ENCODE results near the gene CCL3.
A peak's percentile ranks its signal among the peaks of the same experiment; 100 is the strongest.

Gene CCL3

DNA sequence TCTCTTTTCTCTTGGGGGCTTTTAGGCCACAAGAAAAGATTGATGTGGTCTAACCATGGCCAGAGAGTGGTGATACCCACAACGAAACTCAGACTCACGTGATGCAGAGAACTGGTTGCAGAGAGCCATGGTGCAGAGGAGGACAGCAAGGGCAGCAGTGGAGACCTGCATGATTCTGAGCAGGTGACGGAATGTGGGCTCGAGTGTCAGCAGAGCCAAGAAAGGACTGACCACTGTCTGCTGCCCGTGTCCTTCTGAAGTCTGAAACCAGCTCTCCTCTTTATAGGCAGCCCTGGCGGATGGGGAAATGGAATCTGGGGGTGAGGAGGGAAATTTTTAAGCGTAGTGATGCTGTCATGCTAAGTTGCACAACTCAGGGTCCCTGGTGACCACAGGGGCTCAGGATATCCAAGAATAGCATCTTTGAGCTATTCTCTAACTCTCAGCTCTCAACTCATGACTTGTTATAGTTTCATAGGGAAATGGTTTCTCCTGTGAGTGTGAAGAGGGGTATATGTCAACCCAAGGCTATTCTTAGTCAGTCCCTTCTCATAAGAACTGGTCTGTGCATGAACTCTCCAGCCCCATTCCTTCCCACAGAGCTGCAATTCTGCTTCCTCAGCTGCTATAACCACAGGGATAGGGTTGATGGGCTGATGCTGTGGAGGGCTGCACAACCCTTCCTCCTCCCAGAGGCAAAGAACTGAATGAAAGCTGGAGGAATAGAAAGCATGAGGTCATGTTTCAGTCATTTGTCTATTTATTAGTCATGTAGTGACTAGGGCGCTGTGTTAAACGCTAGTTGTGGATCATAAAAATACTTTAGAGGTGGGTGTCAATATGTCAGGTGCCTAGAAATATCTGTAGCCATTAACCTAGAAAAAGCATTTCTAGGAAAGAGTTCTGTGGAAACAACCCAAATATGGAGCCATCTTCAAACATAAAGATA is at the start of gene CCL3:
CCL3 (minus strand) TSS at position 256 of the 949 bp plus-strand sequence; CDS start at position 171, 85 bp downstream.
- H3K4me3 ChIP-seq (ENCODE audit: low read depth, low read length) = peak within 1 kb of the TSS; percentile 55
- no peak for TF ChIP-seq CTCF (IDR thresholded peaks at IDR 0.05; ENCODE audit: low read depth, low read length, missing control alignments)
- DNase-seq (ENCODE audit: low read depth) = peak; percentile 97

- no peak for DNase-seq (ENCODE audit: low read depth)
- TF ChIP-seq CTCF (IDR thresholded peaks at IDR 0.05; ENCODE audit: low read depth, low read length, missing control alignments) = no peak
- no peak overlapping the region for H3K4me3 ChIP-seq (ENCODE audit: low read depth, low read length)
These were observed 46.5 kb upstream of the CCL3 start for GRCh38 chr17:36136439-36136838.

DNA sequence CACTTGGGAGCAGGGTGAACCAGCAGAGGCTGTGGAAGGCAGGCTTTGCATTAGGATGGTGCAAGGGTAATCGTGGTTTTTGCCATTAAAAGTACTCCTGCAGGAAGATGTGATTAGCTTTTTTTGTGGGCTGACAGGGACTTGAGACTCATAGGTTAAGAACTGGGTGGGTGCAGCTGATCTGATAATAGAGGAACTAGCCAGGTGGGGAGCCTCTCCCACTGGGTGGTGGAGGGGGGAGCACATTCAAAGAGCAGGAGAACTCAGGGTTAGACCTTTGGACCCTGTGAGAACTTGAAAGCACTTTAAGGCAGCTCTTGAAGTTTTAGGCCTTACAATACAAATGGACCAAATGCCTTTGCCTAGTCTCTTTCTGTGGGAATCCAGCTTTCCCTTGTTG is 46.1 kb upstream of the CCL3 start:
- TF ChIP-seq CTCF (IDR thresholded peaks at IDR 0.05; ENCODE audit: low read depth, low read length, missing control alignments) = no peak
- DNase-seq (ENCODE audit: low read depth) = no peak

GRCh38 chr17:36135465-36135864 is 45.5 kb upstream of the CCL3 start:
- DNase-seq (ENCODE audit: low read depth) = no peak
- TF ChIP-seq CTCF (IDR thresholded peaks at IDR 0.05; ENCODE audit: low read depth, low read length, missing control alignments) = no peak
- no peak overlapping the region for H3K4me3 ChIP-seq (ENCODE audit: low read depth, low read length)

More for the DNA sequence above, 46.1 kb upstream of the CCL3 start:
- H3K4me3 ChIP-seq (ENCODE audit: low read depth, low read length) = no peak overlapping the region

- no peak overlapping the region for H3K4me3 ChIP-seq (ENCODE audit: low read depth, low read length)
- TF ChIP-seq CTCF (IDR thresholded peaks at IDR 0.05; ENCODE audit: low read depth, low read length, missing control alignments) = no peak
- no peak for DNase-seq (ENCODE audit: low read depth)
These were observed 43.8 kb upstream of the CCL3 start for GRCh38 chr17:36133602-36134236.

- no peak overlapping the region for H3K4me3 ChIP-seq (ENCODE audit: low read depth, low read length)
- TF ChIP-seq CTCF (IDR thresholded peaks at IDR 0.05; ENCODE audit: low read depth, low read length, missing control alignments) = no peak
- no peak for DNase-seq (ENCODE audit: low read depth)
These were observed 42.5 kb upstream of the CCL3 start for GRCh38 chr17:36132421-36132831.

Measured in GM12864 (cell line).